Tongue (tissue), 2 donors: ENCODE results near the gene ROBO2. TPM values are rescaled to one million over a fixed set of nuclear protein-coding genes. Genes with fewer than 3 reads are reported as not detected.

Experiments
- DNase-seq: peaks from one replicate; pipeline ENCODE4 v3.0.0-alpha.2; 2015
- total RNA-seq: library from RNA; depleted of rRNA; stranded (reverse); fragments of >200 nt; gene quantifications from one replicate; pipeline ENCODE4 v1.2.3, GENCODE V29; 2014

ROBO2 gene
- total RNA-seq, 1 donor from 2014 or later: 22.1 TPM

DNA sequence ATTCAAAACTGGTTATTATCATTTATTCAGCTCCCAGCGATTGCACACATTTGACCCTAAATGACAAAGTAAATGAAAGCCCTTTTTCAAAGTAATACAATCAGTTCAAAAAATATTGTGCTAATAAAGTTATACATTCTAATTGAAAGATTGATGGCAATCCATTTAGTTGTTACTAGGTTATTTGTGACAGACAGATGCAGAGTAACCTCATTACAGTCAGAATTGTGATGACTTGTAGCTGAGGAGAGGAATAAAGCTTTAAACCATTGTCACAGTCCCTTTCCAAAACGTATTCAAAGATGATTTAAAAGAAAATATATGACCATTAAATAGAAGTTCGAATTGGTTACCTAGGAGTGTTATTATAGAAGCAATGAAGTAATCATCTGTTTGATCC, 86.1 kb downstream of the ROBO2 start:
- no peak for DNase-seq

DNA sequence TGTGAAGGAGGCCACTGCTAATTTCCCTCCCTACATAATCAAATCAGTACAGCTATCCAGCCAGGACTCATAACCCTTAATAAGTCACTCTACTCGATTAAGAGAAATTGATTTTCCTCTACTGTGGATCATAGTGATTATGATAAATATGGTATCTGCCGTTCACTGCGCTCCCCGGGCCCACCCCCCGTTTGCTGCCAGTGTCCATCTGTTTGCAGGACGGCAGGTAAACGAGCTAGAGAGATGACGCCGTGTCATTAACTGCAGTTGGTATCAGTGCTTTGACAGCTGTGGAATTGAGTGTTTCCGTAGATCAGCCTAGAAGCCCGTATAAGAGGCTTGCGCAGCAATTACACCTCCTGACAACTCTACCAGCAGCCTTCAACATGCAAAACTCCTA, 94.9 kb downstream of the ROBO2 start:
- DNase-seq: no peak

DNA sequence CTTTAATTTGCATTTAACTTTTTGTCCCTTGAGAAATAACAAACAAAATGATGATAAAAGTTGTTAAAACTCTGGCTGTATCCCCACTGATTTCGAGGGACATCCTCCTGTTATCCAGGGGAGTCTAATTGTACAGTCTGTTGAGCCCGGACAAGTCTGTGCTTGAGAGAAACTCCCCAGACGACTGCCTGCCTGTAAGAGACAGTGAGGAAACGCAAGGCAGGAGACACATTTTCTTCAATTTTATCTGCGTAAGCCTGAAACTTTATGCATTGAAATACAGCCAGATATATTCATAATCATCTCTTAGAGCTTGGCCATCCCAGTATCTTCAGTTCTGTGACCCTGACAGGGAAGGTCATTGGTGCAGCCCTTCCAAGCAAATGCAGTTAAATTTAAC, 97.7 kb downstream of the ROBO2 start:
- DNase-seq: no peak

DNA sequence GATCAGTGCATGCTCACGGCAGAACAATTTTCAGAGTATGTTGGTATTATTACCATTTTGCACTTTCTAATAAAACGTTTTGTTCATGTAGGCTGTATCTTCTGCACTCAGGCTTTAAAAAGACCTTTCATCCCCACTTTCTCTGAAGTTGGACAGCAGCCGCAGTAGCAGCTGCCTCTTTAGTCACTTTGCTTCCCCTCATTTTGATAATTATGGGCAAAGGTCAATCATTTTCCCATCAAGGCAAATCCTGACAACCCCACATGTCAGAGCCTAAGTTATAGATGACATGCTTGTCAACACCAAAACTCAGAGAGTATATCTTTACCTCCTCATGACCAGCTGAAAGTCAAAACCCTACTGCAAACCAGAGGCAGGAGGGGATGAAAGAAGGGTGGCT, 99.7 kb downstream of the ROBO2 start:
- DNase-seq: no peak

DNA sequence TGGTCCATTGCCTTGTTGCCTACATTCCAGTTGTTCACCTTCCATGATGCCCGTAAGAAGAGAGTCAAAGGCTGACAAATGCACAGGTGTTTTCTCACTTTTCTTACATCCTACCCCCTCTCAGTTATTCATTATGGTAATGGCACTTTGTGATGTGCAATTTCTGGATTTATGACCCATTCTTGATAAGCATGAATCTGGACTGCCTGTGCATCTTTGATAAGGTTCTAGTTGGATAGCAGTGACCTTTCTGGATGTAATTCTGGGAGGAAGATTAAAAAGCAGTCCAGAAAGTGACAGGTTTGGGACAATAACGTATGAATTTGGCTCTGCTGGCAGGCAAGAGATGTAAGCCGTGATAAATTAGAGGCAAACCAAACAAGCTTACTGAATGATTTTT, 101.5 kb downstream of the ROBO2 start:
- no peak for DNase-seq

DNA sequence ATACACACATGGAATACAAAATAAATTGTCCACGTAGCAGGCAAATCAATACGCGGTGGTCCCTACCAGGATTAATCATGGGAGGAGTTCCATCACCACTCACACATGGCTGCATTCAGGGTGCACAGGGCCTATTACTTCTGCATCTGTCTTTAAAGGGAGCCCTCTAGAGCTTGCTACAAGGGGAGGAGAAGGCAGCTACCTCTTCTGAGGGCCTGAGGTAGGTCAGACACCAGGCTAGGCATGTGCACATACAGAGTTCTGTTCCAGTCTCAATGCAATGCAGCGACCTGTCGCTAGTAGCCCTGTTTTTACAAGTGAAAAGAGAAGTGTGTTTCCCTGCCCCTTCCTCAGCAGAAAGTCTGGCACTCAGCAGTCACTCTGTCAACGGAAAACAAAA, 102.7 kb downstream of the ROBO2 start:
- no peak for DNase-seq

DNA sequence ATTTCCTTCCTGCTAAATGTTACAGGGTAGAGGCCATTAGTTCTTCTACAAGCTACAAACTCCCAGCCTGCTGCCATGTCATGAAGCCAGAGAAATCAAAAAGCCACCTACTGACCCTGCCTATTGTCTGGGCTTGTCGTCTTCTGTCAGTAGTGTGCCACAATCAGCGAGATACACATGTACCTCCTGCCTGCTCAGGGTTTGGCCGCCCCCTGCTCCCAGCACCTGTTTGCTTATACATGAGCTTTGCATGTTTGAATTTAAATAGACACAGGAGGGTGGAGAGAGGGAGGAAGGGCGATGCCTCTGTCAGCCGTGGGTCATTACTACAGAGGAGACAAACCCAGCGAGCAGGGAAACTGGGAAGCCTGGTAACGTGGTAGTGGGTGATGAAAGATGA, 106.1 kb downstream of the ROBO2 start:
- DNase-seq: no peak

DNA sequence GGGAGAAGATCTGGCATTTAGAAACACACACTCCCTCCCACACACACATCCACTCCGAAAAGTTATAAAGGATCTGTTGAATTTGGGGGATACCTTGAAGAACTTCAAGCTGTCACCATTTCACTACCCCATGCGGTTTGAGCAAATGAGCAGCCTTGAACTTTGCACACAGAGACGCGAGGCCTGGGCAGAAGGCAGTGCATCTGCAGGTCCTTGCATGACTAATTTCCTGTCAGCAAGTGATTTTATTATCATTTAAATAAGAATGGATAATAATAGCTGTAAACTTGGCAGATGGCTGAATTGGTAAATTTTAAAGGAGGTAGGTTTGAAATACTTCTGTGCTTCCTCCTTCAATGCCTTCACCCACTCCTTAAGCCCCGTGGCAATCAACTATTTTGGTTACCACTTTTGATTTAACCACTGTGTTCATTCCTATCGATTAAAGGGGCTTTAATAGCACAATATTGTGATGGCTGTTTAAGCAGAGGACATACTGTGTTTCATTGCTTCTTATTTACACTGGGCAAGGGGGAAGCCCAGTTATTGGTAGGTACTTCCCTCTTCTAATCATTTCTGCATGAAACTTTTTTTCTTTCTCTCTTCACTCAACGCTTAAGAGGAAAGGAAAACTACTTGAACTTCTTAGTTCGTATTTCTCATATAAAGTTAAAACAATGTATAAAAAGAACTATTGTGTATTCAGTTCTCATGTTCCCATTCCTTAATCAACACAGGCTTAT, 108.1 kb downstream of the ROBO2 start:
- no peak for DNase-seq

DNA sequence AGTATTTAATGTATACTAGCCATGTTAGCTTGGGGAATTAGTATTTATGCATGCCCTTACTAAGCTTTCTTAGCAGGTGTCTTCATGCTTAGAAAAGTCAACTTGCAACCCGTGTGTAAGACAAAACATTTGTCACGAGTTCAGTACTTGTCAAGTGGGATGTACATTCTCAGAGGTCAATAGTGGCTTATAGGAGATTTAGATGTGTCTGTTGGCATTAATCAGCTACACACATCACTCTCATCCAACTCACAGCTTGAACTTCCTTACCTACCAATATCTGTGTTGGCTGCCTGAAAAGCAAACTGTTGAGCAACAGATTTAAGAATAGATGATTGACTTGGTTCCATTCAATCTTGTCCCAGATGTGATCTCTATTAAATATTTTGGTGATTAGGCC, 109.5 kb downstream of the ROBO2 start:
- no peak for DNase-seq

DNA sequence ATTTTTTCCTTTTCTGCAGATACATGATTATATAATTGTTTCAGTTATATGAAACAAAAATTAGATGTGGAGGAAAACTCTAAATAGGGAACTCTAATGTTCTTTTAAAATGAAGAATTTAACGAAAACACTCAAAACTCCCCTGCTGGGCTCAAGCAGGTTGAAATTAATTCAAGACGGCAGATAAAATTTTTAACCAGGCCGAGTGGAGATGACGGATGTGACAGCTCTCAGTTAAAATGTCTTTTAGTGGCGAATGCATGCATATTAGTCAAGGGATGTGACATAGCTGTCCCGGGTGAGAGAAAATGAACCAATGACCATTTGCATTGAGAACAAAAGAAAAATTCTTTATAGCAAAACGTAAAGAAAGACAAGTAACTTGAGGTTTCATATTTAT, 110.1 kb downstream of the ROBO2 start:
- DNase-seq: no peak

DNA sequence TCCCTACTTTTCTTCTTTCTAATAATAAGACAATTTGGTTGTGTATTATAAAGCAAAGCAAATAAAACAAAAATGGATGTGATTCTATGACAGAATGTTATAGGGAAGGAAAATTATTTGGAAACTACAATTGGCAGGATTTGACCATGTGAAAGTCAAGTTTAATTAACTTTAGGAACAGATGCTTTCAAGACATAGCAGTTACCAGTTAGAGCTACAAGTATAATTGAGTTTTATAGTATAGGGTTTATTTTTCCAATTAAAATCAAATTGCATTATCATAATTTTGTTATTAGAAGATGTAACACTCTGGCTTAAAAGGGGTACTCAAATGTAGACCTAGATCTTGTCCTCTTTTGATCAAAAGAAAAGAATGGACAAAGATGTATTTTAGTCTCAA, 110.9 kb downstream of the ROBO2 start:
- DNase-seq: no peak

DNA sequence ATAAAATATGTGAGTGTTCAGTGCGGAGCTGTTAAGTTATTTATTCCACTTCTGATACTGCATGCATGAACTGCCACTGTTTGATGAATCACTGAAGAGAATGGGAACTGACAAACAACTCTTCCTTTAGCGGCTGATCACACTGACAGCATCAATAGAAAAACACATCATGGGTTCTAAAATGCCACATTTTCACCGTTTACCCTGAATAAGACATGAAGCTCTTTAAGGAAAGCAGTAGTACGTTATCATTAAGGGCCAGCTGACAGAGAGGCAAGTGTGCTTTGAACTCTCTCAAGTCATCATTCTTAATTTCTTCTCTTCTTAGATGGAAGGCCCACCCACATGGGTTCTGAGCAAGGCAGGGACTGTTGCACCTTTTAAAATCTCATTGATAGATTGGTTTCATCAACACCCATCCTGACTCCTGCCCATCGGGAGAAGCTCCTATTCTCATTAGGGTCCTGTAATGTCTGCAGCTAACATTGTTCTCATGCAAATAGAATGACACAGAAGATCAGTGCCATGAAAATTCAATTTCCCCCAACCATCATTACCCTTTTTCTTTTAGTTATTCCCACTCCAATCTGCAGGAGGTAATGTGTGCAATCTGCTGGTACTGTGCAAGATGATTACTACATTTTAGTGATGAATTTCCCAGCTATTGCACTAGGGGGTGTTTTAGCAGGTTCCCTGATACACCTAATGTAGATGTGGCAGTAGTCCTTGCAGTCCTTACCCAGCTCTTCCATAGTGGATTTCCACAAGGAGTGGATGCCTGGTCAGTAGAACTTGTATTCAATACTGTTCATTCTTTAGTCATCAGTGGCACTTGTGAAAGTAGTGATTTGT, 119.1 kb downstream of the ROBO2 start:
- DNase-seq: no peak

DNA sequence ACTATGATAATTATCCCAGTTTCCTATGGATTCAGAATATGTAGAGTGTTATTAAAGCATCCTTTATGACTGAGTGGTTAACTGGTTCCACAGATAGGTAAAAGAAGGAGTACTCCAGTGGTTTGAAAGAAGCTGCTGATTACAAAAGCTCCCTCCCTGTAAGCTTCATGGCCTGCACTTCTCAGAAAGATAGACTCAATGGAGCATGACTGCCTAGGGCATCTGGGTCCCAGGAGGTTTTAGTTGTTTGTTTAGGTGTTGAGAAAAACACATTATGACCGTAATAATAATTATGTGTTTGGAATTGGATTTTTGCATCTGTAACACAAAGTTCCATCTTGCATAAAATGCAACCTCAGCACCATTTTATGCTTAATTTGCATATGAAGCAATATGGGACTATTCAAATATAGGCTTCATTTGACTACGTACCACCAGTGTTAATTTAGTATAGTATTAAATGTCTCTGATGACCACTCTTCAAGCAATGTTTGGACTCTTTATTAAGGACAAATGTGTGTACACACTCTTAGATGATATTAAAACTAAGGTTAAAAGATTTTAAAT, 121.1 kb downstream of the ROBO2 start:
- DNase-seq: no peak

DNA sequence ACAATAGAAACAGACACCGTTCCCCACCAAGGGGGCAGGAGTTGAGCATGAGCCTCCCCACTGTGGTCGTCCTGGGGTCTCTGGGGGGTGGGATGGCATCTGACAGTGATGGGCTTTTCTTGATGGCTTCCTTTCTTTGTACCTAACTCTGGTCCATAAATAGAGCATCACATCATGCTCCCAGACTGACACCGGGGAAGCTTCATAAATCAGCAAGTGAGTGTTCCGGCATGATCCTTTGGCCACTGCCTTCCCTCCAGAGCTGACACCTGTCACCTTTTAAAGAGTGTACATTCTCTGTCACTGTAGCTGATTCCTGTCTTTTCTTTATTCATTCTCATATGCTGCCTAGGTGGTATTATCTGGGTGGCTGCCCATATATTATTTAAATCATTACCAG, 129.9 kb downstream of the ROBO2 start:
- DNase-seq: no peak

DNA sequence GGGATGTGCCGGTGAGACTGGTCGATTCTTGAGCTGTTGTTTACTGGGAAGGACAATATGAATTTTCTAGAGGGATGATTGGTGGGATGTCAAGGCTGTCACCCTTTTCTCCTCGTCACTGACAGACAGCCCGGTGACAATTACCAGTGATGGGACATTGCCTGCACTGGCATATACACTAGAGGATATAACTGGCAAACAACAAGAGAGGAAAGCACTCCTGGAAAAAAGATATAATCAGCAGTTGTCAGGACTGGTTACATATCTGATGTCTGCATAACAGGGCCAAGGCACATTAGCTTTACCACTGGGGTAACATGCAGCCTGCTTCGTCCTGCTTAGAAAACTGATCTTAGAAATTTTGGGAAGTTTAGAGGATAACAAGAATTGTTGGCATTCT, 131.1 kb downstream of the ROBO2 start:
- DNase-seq: no peak

DNA sequence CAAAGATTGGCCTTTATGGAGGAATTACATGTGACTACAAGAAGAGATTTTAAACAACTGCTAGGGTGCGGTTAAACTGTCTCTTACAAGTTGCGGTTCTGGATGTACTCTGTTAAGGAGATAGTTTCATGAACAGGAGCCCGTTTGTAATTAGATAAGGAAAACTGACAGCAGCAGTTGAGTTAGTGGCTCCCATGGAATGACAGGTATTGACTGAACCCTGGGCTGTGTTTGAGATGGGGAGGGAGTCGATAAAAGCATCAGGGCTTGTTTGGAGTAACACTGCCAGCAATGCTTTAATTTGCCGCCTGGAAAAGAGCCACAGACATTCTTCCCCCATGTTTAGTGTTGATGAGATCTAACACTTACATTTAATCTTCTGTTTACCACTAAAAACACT, 139.9 kb downstream of the ROBO2 start:
- peak; percentile 10 for DNase-seq

DNA sequence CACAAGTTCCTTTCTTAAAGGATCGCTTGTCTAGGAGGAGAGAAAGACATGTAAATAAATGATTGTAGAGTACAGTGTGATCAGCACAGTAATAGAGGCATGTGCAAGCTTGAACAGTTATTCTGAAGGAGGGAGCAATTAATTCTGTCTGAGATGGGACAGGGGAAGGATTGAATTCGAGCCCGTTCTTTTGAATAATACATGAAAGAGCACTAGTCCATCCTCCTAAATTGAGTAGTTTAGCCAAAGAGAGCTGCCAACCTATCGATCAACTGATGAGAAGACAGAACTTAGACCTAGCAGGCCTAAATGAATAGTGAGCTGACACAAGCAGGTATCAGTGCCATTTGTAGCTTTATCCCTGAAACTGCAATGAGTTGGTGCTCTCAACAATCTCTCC, 142.4 kb downstream of the ROBO2 start:
- no peak for DNase-seq

DNA sequence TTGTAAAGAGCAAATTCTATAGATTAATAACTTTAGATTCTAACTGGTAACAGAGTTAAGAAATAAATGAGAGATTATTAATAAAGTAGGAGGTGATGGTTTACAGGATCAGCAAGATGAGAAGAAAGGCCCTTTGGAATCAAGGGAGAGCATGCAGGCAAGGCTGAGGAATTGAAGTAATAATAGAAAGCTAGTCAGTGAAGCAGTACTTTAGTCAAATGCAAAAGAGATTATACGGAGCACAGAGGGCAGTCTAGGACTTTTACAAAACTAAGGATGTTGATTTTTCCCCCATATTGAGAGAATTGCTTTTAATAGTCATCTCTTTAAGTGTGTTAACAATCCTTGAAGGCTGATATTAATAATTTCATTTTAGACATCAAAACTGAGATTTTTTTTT, 146.4 kb downstream of the ROBO2 start:
- no peak for DNase-seq

DNA sequence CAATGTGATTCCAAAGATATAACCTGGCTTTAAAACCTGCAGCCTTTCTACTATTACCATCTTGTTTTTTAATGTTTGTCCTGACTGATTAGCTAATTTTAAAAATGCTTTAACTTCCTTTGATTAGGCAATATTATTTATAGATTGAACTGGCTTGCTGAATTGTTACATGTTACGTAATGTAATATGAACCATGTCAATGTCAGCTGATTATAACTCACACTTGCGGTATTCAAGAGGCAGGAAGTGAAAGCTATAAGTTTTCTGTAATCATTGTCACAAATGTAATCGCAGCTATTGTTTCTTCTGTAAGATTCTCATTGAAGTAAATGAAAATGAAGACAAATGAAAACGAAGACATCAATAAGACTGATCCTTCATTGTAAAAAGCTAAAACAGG, 146.8 kb downstream of the ROBO2 start:
- no peak for DNase-seq

DNA sequence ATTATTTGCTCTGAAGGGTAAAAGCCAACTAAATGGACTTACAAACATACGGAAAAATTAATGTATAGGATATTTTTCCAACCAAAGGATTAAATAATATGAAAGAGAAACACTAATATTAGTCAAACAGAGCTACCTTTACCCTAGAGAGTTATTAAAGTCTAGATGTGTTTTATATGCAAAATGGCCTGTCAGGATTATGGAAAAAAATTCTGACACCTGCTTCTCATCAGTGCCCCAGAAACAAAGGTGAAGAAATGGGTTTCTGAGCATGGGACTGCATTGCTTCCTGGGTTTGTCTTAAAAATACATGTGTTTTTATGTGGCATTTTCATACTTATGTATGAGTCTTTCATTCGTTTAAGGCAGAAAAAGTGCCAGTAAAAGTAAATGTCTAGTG, 148.3 kb downstream of the ROBO2 start:
- DNase-seq: no peak

DNA sequence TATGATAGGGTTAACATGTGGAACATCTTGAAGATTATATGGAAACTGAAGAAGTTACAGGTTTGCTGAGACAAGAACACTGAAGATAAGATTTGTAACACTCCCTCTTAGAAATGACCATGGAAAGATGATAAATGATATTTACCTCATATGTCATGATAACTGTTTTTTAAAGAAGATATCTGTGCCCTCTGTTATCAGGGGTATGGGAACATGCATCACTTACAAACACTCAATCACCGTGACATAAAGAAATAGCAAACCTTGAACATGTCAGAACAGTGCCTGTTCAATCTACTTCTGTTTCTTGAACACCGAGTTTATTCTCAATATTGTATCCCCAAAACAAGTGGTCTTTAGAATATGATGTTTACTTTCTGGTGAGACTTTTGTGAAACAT, 149.4 kb downstream of the ROBO2 start:
- no peak for DNase-seq

DNA sequence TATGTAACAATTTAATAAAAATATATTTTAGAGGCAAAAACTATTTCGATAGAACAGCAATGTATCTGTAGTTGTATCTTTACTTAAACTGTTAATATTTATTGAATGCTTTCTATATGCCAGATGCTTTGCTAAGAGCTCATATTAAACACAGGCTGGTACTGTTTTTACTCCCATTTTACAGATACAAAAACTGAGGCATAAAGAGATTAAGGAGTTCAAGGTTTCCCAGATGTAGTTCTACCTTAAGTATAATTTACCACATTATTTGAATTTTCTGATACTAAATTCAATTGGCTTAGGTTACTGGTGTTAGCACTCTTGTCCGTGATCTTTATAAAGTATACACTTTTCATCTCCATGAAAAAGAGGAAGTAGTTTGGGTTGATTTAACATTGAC, 149.8 kb downstream of the ROBO2 start:
- DNase-seq: no peak

DNA sequence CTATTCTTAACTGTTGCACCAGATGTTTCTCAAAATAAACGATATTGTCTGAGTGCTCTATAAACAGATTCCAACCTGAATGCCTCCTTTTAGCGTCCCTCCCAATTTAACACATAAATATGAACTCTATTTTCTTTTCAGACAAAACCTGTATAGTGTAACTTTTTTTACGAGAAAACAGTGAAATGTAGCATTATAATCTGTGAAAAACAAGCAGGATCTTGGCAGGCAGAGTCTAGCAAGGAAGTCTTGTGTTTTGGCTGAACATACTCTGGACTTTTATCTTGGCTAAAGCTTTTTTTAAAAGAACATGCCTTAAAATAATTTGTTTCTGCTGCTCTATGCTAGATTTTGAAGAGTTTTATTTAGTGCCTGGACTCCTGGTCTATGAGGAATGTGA, 150.5 kb downstream of the ROBO2 start:
- DNase-seq: peak; percentile 63

DNA sequence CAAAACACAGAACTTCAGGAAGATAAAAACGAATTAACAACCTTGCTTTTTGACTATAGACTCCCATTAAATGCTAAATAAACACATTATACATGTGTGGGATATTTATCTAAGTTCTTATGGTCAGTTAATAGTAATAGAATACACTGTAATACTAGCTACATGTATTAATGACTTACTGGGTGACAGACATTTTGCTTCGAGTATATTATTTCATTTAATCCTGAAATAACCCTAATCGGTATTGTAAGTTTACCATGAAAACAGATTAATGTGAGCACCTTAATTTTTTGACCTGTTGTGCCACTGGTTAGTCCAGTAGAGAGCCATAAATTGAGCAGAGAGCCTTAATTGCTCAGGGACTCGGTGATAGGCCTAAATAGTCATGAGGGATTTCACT, 151.1 kb downstream of the ROBO2 start:
- no peak for DNase-seq
